GM12874 (cell line): ENCODE data around the gene SRM.

Source experiments
- TF ChIP-seq, protein P1 (sequence below): IDR thresholded peaks from 2 replicates; pipeline ENCODE4 v1.5.1; 2011; ENCODE audit warnings: low read depth, mild to moderate bottlenecking, control low read depth, low read length, moderate library complexity; ENCODE audit not compliant: insufficient read depth

SRM gene

DNA sequence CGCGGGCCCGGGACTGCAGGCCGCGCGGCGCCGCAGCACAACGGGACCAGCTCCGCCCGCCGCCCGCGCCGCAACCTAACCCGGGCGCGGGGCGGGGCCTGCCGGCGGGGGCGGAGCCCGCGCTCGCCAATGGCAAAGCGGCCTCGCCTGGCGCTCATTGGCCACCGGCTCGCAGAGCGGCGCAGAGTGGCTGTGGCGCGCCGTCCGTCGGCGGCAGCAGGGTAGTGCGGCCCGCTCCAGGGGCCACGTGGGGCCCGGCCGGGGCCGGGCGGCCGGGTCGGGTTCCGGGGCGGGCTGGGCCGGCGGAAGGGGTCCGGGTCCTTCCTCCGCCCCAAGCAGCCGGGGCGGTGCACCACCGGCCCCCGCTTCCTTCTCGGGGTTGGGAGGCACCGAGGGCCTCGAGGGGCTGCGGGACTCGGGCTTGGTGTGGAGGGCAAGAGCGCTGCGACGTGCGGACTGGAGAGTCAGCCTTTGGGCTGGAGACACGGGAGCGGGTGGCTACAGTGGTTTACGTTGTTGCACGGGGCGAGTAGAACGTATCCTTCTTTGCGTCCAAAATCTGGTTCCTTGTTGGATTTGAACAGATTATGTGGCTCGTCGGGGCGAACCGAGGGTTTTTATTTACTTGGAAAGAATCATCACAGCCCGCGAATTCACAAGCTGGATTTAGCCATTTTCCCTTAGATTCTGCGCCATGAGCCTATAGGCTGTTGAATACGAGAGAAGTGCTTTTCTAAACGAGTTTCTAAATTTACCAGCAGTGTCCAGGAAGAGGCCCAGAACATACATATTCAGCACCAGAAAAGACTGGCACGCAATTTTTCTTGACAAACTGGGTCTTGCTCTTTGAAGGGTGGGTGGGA lies at the start of gene SRM:
Gene SRM (minus strand): TSS at position 51 of the 863 bp plus-strand sequence. CDS start 75 bp downstream, outside the sequence.
- TF ChIP-seq, protein P1, sequence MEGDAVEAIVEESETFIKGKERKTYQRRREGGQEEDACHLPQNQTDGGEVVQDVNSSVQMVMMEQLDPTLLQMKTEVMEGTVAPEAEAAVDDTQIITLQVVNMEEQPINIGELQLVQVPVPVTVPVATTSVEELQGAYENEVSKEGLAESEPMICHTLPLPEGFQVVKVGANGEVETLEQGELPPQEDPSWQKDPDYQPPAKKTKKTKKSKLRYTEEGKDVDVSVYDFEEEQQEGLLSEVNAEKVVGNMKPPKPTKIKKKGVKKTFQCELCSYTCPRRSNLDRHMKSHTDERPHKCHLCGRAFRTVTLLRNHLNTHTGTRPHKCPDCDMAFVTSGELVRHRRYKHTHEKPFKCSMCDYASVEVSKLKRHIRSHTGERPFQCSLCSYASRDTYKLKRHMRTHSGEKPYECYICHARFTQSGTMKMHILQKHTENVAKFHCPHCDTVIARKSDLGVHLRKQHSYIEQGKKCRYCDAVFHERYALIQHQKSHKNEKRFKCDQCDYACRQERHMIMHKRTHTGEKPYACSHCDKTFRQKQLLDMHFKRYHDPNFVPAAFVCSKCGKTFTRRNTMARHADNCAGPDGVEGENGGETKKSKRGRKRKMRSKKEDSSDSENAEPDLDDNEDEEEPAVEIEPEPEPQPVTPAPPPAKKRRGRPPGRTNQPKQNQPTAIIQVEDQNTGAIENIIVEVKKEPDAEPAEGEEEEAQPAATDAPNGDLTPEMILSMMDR = peak; percentile 34

DNA sequence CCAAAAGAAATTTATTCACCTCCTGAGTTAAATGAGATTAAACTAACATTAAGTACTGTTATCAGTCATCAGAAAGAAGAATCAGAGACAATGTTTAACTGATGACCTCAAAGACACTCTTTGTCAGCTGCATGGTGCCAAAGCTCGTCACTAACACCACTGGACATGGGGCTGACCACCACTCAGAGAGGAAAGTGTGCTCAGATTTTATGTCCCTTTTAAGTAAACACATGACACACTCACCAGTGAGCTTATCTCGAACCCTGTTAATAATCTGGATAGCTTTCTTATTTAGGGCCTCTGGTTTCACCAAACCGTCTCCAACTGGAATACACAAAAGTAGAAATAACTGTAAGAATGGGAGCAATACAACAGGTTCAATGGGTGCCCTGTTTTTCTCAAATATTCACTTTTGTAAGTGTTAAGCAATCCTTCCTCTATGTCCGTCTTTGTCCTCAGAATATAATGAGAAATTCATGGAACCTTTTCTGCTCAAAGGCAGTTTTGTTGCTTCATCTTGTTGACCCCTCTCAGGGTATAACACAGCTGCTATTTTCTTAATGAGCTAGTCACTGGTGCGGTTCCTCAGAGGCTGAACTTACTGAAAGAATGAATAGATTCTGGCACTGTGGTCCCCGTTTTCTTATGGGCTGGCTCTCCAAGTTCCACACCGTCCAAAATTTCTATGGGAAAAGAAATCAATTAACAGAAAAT lies 49.4 kb upstream of the SRM start:
- TF ChIP-seq, protein P1 = no peak

DNA sequence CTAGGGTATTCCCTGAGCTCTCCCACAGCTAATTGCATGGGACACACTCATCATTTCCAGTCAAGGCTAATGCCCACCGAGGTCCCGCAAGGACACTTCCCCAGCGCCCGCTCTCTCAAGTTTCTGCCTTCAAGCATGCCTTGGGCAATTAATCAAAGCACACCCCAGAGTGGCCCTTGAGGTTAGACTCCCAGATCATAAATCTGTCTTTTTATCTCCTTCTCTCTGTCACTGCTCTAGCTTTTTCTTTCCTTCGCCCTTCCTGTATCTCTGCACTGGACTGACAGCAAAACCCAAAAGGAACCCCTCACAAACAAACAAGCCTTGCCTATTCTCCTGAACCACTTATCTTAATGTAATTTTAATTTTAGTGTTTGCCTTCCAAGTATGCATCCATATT lies 47.8 kb upstream of the SRM start:
- TF ChIP-seq, protein P1 = no peak

DNA sequence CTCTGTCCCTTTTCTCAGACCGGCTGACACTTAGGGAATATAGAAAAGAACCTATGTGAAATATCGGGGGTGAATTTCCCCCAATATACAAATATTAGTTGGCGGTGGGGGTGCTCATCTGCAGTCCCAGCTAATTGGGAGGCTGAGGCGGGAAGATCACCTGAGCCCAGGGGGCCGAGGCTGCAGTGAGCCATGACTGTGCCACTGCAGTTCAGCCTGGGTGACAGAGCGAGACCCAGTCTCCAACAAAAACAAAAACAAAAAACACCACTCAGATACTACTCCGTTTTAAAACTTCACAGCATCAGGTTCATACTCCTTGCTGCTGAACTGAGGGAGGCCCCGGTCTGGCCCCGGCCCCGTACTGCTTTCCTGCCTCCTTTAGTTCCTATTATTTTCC lies 45.8 kb upstream of the SRM start:
- TF ChIP-seq, protein P1 = no peak

DNA sequence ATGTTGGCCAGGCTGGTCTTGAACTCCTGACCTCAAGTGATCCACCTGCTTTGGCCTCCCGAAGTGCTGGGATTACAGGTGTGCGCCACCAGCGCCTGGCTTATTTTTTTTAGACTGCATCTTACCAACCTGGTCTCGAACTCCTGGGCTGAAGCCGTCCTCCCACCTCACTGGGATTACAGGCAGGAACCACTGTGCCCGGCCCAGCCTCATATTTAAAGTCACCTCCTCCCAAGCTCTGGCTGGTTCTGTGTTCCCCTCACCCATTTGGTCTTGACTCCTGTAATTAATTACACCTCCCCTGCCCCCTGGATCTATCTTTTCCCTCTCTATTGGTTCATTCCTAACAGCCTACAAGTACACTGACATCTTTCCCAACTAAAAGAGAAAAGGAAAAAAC lies 41.5 kb upstream of the SRM start:
- TF ChIP-seq, protein P1 = no peak

DNA sequence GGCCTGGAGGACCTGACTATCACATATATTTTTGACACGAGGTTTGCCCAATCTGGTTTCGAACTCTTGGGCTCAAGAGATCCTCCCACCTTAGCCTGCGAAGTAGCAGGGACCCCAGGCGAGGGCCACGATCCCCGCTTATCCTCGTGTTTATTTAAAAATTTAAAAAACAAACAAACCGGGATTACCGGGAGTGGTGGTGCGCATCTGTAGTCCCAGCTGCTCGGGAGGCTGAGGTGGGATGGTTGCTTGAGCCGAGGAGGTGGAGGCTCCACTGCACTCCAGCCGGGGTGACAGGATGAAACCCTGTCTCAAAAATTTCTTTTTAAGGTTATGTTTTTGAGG lies 40.3 kb upstream of the SRM start:
- TF ChIP-seq, protein P1 = no peak

DNA sequence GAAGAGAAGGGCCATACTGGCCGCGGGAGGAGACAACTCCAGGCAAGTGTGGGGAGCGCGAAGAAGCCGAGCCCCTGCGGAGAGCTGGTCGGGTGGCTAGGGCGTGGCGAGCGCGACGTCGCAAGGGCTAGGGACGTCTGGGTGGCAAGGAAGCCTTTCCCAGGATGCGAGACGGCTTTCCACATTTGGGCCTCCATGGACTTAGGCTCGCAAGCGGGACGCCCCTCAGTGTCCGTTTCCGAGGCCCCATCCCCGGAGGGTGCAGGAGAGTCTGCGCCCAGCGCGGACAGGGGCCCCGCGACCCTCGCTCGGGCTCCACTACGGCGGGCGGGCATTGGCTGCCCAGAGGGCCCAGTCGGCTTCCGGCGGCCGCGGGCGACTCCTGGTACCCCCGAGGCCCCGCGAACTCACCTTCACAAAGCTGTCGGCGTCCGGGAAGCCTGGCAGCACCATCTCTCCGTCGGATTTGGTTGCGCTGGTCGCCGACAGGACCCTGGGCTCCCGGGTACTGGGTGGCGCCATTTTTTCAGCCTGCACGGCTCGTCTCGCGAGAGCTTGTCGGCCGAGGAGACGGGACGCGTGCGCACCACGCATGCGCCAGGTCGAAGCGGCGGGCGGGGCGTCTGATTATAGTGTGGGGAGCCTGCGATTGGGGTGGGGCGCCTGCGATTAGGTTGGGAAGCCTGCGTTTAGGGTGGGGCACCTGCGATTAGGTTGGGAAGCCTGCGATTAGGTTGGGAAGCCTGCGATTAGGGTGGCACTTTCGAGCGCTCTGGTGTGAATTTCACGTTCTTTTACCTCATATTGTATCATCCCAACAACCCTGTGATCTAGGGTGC lies 39.7 kb upstream of the SRM start, which contains the start of gene EXOSC10:
Gene EXOSC10 (minus strand): TSS at position 560 of the 839 bp plus-strand sequence. CDS start 38 bp downstream, at position 522.
- TF ChIP-seq, protein P1 = no peak
